ENCODE results near the gene NXPH3.
"Not testable (repeated sequence)": the region's sequence is repeated elsewhere in the genome, so short reads cannot be mapped to it uniquely, and the experiment has no call there.

NXPH3 gene

DNA sequence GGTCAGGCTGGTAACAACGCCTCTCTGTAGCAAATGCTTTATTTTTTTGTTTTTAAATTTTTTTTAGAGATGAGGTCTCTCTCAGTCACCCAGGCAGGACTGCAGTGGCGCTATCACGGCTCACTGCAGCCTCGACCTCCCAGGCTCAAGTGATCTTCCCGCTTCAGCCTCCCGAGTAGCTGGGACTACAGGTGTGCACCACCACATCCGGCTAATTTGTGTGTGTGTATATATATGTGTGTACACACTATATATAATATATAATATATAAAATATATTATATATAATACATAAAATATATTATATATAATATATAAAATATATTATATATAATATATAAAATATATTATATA is 7.0 kb upstream of the NXPH3 start:
- peaks cover 4 to 20% of the 10 kb centered on the region in 2 donors for H3K4me1 ChIP-seq (ENCODE audit: control insufficient read depth in 1 of 2, insufficient read depth in 2 of 2, low read length in 2 of 2)
- H3K9ac ChIP-seq (ENCODE audit: low read depth in 1 of 2, low read length in 2 of 2): not testable (repeated sequence)

DNA sequence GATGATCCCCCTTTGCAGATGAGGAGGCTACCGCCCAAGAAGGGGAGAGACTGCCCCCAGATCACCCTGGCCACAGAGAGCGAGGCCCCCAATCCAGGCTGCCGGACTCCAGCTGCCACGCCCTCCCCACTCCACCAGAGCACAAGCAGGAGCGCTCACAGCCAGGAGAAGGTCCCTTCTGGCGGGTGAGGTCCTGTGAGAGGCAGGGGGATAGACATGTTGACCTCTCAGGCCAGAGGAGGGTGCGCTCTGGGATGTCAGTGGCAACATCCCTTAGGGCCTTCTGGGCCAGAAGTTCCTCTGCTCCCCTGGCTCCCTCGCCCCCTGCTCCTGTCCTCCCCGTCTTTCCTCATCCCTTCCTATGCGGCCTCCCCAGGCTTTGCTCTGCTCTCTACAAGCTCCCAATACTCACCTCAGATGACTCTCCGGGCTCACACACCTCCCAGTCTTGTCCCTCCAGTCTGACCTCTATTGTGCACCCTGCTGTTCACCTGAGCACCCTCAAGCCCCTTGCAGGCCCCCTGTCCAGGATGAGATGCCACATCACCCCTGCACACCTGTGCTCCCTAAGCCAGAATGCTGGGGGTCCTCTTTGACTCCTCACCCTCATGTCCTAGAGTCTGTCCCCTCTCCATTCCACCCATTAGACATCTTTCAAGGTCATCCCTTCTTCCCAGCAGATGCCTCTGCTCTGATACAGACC is 5.0 kb upstream of the NXPH3 start:
- H3K4me1 ChIP-seq (ENCODE audit: control insufficient read depth in 1 of 2, insufficient read depth in 2 of 2, low read length in 2 of 2): peaks cover 4 to 20% of the 10 kb centered on the region in 2 donors
- H3K27me3 ChIP-seq (ENCODE audit: control insufficient read depth in 1 of 2, insufficient read depth in 2 of 2, low read length in 2 of 2): peaks cover 34 to 35% of the 10 kb centered on the region in 2 donors
- H3K27ac ChIP-seq (ENCODE audit: low read depth, low read length): no peak overlapping the region
- H3K4me3 ChIP-seq (ENCODE audit: low read depth in 1 of 2, low read length in 2 of 2): peak overlapping the region in 1 of 2 donors; percentile 51
- H3K9ac ChIP-seq (ENCODE audit: low read depth in 1 of 2, low read length in 2 of 2): peak overlapping the region in 1 of 2 donors; percentile 18
- no peaks in the 10 kb centered on the region for H3K9me3 ChIP-seq (ENCODE audit: control insufficient read depth in 1 of 2, low read length in 2 of 2)
- no peaks in the 10 kb centered on the region for H3K36me3 ChIP-seq (ENCODE audit: control insufficient read depth in 1 of 2, insufficient read depth in 2 of 2, low read length in 2 of 2)

More for the DNA sequence above, 7.0 kb upstream of the NXPH3 start:
- not testable (repeated sequence) for H3K9me3 ChIP-seq (ENCODE audit: control insufficient read depth in 1 of 2, low read length in 2 of 2); H3K36me3 ChIP-seq (ENCODE audit: control insufficient read depth in 1 of 2, insufficient read depth in 2 of 2, low read length in 2 of 2); H3K27ac ChIP-seq (ENCODE audit: low read depth, low read length); H3K4me3 ChIP-seq (ENCODE audit: low read depth in 1 of 2, low read length in 2 of 2)
- peaks cover 19 to 20% of the 10 kb centered on the region in 2 donors for H3K27me3 ChIP-seq (ENCODE audit: control insufficient read depth in 1 of 2, insufficient read depth in 2 of 2, low read length in 2 of 2)

- Histone ChIP-seq H3K27ac (ENCODE audit: low read depth, low read length) (no peak overlapping the region), H3K27me3 (ENCODE audit: control insufficient read depth in 1 of 2, insufficient read depth in 2 of 2, low read length in 2 of 2) (peaks cover 36 to 40% of the 10 kb centered on the region in 2 donors), H3K4me3 (ENCODE audit: low read depth in 1 of 2, low read length in 2 of 2) (no peak overlapping the region), H3K9ac (ENCODE audit: low read depth in 1 of 2, low read length in 2 of 2) (no peak overlapping the region), H3K36me3 (ENCODE audit: control insufficient read depth in 1 of 2, insufficient read depth in 2 of 2, low read length in 2 of 2) (no peaks in the 10 kb centered on the region), H3K4me1 (ENCODE audit: control insufficient read depth in 1 of 2, insufficient read depth in 2 of 2, low read length in 2 of 2) (peaks cover 8 to 19% of the 10 kb centered on the region in 2 donors), H3K9me3 (ENCODE audit: control insufficient read depth in 1 of 2, low read length in 2 of 2) (no peaks in the 10 kb centered on the region)
Measured at GRCh38 chr17:49571283-49571682, 4.4 kb upstream of the NXPH3 start.

- no peaks in the 10 kb centered on the region for H3K36me3 ChIP-seq (ENCODE audit: control insufficient read depth in 1 of 2, insufficient read depth in 2 of 2, low read length in 2 of 2)
- H3K27me3 ChIP-seq (ENCODE audit: control insufficient read depth in 1 of 2, insufficient read depth in 2 of 2, low read length in 2 of 2): peaks cover 39 to 42% of the 10 kb centered on the region in 2 donors
- peaks cover 6 to 17% of the 10 kb centered on the region in 2 donors for H3K4me1 ChIP-seq (ENCODE audit: control insufficient read depth in 1 of 2, insufficient read depth in 2 of 2, low read length in 2 of 2)
- no peaks in the 10 kb centered on the region for H3K9me3 ChIP-seq (ENCODE audit: control insufficient read depth in 1 of 2, low read length in 2 of 2)
- H3K27ac ChIP-seq (ENCODE audit: low read depth, low read length): no peak overlapping the region
- H3K9ac ChIP-seq (ENCODE audit: low read depth in 1 of 2, low read length in 2 of 2): no peak overlapping the region
- H3K4me3 ChIP-seq (ENCODE audit: low read depth in 1 of 2, low read length in 2 of 2): no peak overlapping the region
Measured at GRCh38 chr17:49571764-49572163, 3.9 kb upstream of the NXPH3 start.

- H3K27ac ChIP-seq (ENCODE audit: low read depth, low read length): no peak overlapping the region
- peaks cover 5 to 21% of the 10 kb centered on the region in 2 donors for H3K4me1 ChIP-seq (ENCODE audit: control insufficient read depth in 1 of 2, insufficient read depth in 2 of 2, low read length in 2 of 2)
- H3K36me3 ChIP-seq (ENCODE audit: control insufficient read depth in 1 of 2, insufficient read depth in 2 of 2, low read length in 2 of 2): no peaks in the 10 kb centered on the region
- H3K9ac ChIP-seq (ENCODE audit: low read depth in 1 of 2, low read length in 2 of 2): no peak overlapping the region
- H3K9me3 ChIP-seq (ENCODE audit: control insufficient read depth in 1 of 2, low read length in 2 of 2): no peaks in the 10 kb centered on the region
- H3K27me3 ChIP-seq (ENCODE audit: control insufficient read depth in 1 of 2, insufficient read depth in 2 of 2, low read length in 2 of 2): peaks cover 43 to 44% of the 10 kb centered on the region in 2 donors
- no peak overlapping the region for H3K4me3 ChIP-seq (ENCODE audit: low read depth in 1 of 2, low read length in 2 of 2)
Measured at GRCh38 chr17:49572226-49572625, 3.4 kb upstream of the NXPH3 start.

- H3K4me1 ChIP-seq (ENCODE audit: control insufficient read depth in 1 of 2, insufficient read depth in 2 of 2, low read length in 2 of 2): peaks cover 5 to 23% of the 10 kb centered on the region in 2 donors
- H3K9ac ChIP-seq (ENCODE audit: low read depth in 1 of 2, low read length in 2 of 2): no peak overlapping the region
- H3K27ac ChIP-seq (ENCODE audit: low read depth, low read length): no peak overlapping the region
- H3K9me3 ChIP-seq (ENCODE audit: control insufficient read depth in 1 of 2, low read length in 2 of 2): no peaks in the 10 kb centered on the region
- peaks cover 50 to 51% of the 10 kb centered on the region in 2 donors for H3K27me3 ChIP-seq (ENCODE audit: control insufficient read depth in 1 of 2, insufficient read depth in 2 of 2, low read length in 2 of 2)
- H3K36me3 ChIP-seq (ENCODE audit: control insufficient read depth in 1 of 2, insufficient read depth in 2 of 2, low read length in 2 of 2): no peaks in the 10 kb centered on the region
- H3K4me3 ChIP-seq (ENCODE audit: low read depth in 1 of 2, low read length in 2 of 2): no peak overlapping the region
Measured at GRCh38 chr17:49572806-49573420, 2.8 kb upstream of the NXPH3 start.

- H3K9ac ChIP-seq (ENCODE audit: low read depth in 1 of 2, low read length in 2 of 2): no peak overlapping the region
- H3K27me3 ChIP-seq (ENCODE audit: control insufficient read depth in 1 of 2, insufficient read depth in 2 of 2, low read length in 2 of 2): peaks cover 53 to 54% of the 10 kb centered on the region in 2 donors
- H3K36me3 ChIP-seq (ENCODE audit: control insufficient read depth in 1 of 2, insufficient read depth in 2 of 2, low read length in 2 of 2): no peaks in the 10 kb centered on the region
- H3K27ac ChIP-seq (ENCODE audit: low read depth, low read length): no peak overlapping the region
- peaks cover 5 to 18% of the 10 kb centered on the region in 2 donors for H3K4me1 ChIP-seq (ENCODE audit: control insufficient read depth in 1 of 2, insufficient read depth in 2 of 2, low read length in 2 of 2)
- no peak overlapping the region for H3K4me3 ChIP-seq (ENCODE audit: low read depth in 1 of 2, low read length in 2 of 2)
- H3K9me3 ChIP-seq (ENCODE audit: control insufficient read depth in 1 of 2, low read length in 2 of 2): no peaks in the 10 kb centered on the region
Measured at GRCh38 chr17:49573510-49574322, 2.0 kb upstream of the NXPH3 start.

DNA sequence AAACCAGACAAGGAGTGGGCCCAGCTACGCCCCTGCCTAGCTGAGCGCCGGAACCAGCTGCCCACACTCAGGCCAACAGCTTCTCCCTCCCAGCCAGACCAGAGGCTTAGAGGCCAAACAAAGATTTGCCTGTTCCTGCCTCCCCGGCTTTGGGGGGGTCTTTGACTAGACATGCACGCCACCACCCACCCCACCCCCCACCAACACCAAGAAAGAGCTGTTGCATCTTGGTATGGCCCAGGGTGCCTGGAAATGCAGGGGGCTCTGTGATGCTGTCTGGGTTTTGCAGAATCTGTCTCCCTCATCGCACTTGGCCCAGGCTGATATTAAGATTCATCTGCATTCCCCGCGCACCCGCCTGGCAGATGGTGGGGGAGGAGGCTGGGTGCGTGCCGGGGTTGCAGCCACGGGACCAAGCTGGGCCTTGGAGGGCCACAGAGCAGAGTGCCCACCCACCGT is 1.3 kb upstream of the NXPH3 start:
- Histone ChIP-seq H3K27me3 (ENCODE audit: control insufficient read depth in 1 of 2, insufficient read depth in 2 of 2, low read length in 2 of 2) (peaks cover 53 to 54% of the 10 kb centered on the region in 2 donors), H3K9me3 (ENCODE audit: control insufficient read depth in 1 of 2, low read length in 2 of 2) (no peaks in the 10 kb centered on the region), H3K9ac (ENCODE audit: low read depth in 1 of 2, low read length in 2 of 2) (no peak overlapping the region), H3K4me3 (ENCODE audit: low read depth in 1 of 2, low read length in 2 of 2) (no peak overlapping the region), H3K27ac (ENCODE audit: low read depth, low read length) (no peak overlapping the region), H3K36me3 (ENCODE audit: control insufficient read depth in 1 of 2, insufficient read depth in 2 of 2, low read length in 2 of 2) (no peaks in the 10 kb centered on the region), H3K4me1 (ENCODE audit: control insufficient read depth in 1 of 2, insufficient read depth in 2 of 2, low read length in 2 of 2) (peaks cover 5 to 18% of the 10 kb centered on the region in 2 donors)

DNA sequence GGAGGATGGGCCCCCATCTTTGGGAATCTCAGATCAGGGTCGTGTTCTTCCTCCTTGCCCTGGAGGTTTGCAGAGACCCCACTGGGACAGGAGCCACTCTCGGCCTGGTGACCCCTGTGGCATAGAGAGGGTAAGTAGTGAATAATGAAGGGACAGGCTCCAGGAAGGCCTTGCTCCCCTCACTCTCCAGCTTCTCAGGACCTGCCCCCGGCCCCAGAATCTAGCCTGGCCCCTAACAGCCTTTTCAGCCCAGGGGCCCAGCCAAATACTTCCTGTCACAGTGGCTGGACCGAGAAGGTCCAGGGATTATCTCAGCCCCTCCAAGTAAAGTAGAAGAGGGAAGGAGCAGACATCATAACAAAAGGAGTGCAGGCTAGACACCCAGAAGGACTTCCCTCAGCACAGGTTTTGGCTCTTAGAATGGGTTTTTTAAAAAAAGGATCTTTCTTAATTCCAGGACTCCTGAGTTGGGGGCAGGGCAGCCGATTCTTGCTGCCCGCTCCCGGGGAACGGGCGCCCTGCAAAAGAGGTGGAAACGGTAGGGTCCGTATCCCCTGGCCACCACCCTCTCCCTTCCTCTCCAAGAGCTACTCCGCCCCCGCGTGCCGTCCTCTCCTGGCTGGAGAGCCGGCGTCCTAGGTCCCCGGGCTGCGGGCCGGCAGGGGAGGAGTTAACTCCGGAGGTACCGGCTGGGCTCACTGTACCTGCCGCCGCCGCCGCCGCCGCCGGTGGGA is 559 bp upstream of the NXPH3 start:
- Histone ChIP-seq H3K9ac (ENCODE audit: low read depth in 1 of 2, low read length in 2 of 2) (no peak overlapping the region), H3K27me3 (ENCODE audit: control insufficient read depth in 1 of 2, insufficient read depth in 2 of 2, low read length in 2 of 2) (peaks cover 53 to 54% of the 10 kb centered on the region in 2 donors), H3K4me3 (ENCODE audit: low read depth in 1 of 2, low read length in 2 of 2) (peak overlapping the region in 1 of 2 donors; percentile 13), H3K27ac (ENCODE audit: low read depth, low read length) (no peak overlapping the region), H3K9me3 (ENCODE audit: control insufficient read depth in 1 of 2, low read length in 2 of 2) (no peaks in the 10 kb centered on the region), H3K4me1 (ENCODE audit: control insufficient read depth in 1 of 2, insufficient read depth in 2 of 2, low read length in 2 of 2) (peaks cover 5 to 17% of the 10 kb centered on the region in 2 donors), H3K36me3 (ENCODE audit: control insufficient read depth in 1 of 2, insufficient read depth in 2 of 2, low read length in 2 of 2) (no peaks in the 10 kb centered on the region)

Data from duodenal mucosa (tissue), 2 donors.